Effector memory CD8-positive, alpha-beta T cell (primary cell): ENCODE data around the gene ATP8B4.
"Not testable (repeated sequence)": the region's sequence is repeated elsewhere in the genome, so short reads cannot be mapped to it uniquely, and the experiment has no call there.

Experiments used
- ATAC-seq: fragments of 150-1000 bp; cut with Tn5 transposase; replicated peaks from 2 replicates; pipeline ENCODE4 v1.10.0; 2021; ENCODE audit warnings: mild to moderate bottlenecking, moderate library complexity
- DNase-seq, 3 experiments: peaks; one replicate each; pipeline ENCODE4 v3.0.0; 2021
- H3K27ac Mint-ChIP-seq, 2 donors: one replicate each; pipeline ENCODE4 v1.8.0; 2022; ENCODE audit warnings: mild to moderate bottlenecking in 2 of 2, mixed read lengths in 2 of 2, moderate library complexity in 2 of 2
- H3K27me3 Mint-ChIP-seq, 2 donors: one replicate each; pipeline ENCODE4 v1.8.0; 2022; ENCODE audit warnings: mixed read lengths in 2 of 2
- H3K36me3 Mint-ChIP-seq: one replicate; pipeline ENCODE4 v1.8.0; 2022; ENCODE audit warnings: mild to moderate bottlenecking, moderate library complexity, mixed read lengths; ENCODE audit not compliant: insufficient read depth
- H3K4me1 Mint-ChIP-seq, 2 donors: one replicate each; pipeline ENCODE4 v1.8.0; 2022; ENCODE audit warnings: low read depth in 2 of 2, mixed read lengths in 2 of 2
- H3K4me3 Mint-ChIP-seq, 2 donors: one replicate each; pipeline ENCODE4 v1.8.0; 2022; ENCODE audit warnings: mild to moderate bottlenecking in 2 of 2, mixed read lengths in 2 of 2, moderate library complexity in 2 of 2
- H3K9me3 Mint-ChIP-seq, 2 donors: one replicate each; pipeline ENCODE4 v1.8.0; 2022; ENCODE audit warnings: mixed read lengths in 2 of 2

Gene ATP8B4

DNA sequence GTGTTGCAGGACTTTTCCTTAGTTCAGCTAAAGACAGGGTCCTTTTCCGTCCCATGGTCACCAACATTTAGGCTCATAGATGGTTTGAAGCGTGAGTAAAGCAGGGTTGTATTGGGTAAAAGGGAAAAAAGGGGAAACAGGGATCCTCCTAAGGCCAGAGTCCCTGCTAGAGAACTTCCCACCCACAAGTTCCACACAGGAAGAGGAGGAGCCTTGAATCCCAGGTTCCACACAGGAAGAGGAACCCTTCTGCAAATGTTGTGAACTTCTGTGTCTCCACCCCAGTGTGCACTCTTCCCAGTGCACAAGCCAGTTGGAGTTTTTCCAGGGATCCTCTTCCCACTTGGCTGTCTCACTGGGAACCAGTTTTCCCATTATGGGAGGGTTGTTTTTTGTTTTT lies 27.6 kb upstream of the ATP8B4 start:
- Mint-ChIP-seq H3K9me3 (no peaks in the 10 kb centered on the region), H3K4me1 (no peaks in the 10 kb centered on the region), H3K27me3 (no peaks in the 10 kb centered on the region), H3K4me3 (no peak overlapping the region), H3K27ac (no peak overlapping the region), H3K36me3 (no peaks in the 10 kb centered on the region)
- DNase-seq (no peak), ATAC-seq (no peak)

DNA sequence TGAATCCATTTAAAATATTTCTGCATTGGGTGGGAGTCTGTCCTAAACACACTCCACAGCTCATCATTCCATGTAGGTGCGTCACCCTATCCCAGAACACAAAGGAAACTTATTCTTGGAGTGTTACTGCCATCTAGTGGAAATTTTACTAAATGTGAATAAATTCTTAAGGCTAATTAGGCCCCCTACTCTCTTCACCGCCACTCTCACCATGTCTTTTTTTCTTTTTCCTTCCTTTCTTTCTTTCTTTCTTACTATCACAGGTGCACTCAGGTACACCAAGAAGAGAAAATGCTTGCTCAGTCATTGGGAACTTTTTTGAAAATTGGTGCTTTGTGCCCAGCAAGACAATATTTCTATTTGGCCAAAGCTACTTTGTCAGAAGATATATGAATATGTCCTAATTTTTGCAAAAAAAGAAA lies 26.4 kb upstream of the ATP8B4 start:
- DNase-seq (peak in 1 of 3 experiments; percentile 6), ATAC-seq (peak; percentile 46)
- H3K27me3 Mint-ChIP-seq = no peaks in the 10 kb centered on the region
- H3K9me3 Mint-ChIP-seq = no peaks in the 10 kb centered on the region
- H3K4me3 Mint-ChIP-seq = no peak overlapping the region
- no peaks in the 10 kb centered on the region for H3K4me1 Mint-ChIP-seq
- no peak overlapping the region for H3K27ac Mint-ChIP-seq
- H3K36me3 Mint-ChIP-seq = no peaks in the 10 kb centered on the region

DNA sequence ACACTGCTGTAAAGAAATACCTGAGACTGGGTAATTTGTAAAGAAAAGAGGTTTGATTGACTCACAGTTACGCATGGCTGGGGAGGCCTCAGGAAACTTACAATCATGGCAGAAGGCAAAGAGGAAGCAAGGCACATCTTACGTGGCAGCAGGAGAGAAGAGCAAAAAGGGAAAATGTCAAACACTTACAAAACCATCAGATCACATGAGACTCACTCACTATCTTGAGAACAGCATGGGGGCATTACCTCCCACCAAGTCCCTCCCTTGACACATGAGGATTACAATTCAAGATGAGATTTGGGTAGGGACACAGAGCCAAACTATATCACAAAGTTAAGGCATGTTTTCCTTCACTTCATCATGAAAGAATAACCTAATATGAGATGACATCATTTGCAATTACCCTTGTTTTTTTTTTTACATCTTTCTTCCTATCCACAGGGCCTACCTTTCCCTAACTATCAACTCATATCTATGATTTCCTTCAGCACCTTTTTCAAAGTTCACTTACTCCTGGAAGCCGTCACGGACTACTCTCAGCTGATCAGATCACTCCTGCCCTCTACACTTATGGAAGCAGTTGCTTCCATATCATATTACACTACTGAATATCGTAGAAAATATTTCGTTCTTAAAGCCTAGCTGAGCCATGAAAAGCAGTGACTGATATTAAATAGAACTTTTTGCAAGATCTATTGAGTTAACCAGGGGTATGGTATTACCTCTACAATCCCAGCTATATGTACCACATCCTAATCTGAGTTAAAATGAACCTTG lies 25.5 kb upstream of the ATP8B4 start:
- H3K9me3 Mint-ChIP-seq = no peaks in the 10 kb centered on the region
- ATAC-seq (no peak), DNase-seq (no peak)
- H3K36me3 Mint-ChIP-seq = no peaks in the 10 kb centered on the region
- H3K27ac Mint-ChIP-seq = no peak overlapping the region
- H3K4me1 Mint-ChIP-seq = no peaks in the 10 kb centered on the region
- no peak overlapping the region for H3K4me3 Mint-ChIP-seq
- H3K27me3 Mint-ChIP-seq = no peaks in the 10 kb centered on the region

DNA sequence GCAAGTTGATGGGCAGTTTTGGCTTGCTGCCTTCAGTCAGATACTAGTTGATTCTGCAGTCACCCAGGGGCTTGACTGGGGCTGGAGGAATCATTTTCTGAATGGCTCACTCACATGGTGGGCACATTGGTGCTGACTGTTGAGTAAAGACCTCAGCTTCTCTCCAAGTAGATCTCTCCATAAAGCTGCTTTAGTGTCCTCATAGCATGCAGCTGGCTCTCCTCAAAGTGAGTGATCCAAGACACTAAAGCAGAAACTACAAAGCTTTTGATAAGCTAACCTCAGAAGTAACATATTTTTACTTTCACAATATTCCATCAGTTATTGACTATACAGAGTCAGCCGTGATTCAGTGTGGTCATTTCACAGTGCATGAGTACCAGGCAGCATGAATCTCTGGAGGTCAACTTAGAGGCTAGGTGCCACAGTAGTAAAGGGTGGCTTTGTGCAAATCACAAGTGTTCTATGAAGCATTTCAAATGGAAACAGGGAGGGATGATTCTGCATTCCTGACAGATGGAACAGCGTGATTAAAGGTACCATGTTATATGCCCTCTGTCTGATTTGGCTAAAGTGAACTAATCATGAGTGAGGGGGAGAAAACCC lies 24.3 kb upstream of the ATP8B4 start:
- no peaks in the 10 kb centered on the region for H3K36me3 Mint-ChIP-seq

DNA sequence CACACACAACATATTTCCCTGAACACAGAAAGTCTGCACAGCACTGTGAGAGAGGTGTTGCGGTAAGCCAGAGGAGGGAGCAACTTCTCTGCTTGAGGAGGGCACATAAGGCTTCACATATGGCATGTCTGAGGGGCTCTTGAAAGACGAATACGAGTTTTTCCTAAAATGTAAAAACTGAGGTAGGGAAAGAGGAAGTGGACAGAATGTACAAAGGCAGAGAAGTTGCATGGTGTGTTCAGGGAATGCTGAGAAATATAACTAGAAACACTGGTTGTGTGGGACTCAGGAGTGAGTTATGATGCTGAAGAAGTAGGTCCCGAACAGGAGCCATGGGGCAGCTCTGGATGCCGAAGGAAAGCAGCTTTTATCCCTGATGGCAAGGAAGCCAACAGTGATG lies 22.8 kb upstream of the ATP8B4 start:
- no peak overlapping the region for H3K4me3 Mint-ChIP-seq
- DNase-seq = no peak
- H3K9me3 Mint-ChIP-seq = no peaks in the 10 kb centered on the region
- H3K36me3 Mint-ChIP-seq = no peaks in the 10 kb centered on the region
- no peaks in the 10 kb centered on the region for H3K27me3 Mint-ChIP-seq
- no peak overlapping the region for H3K27ac Mint-ChIP-seq
- ATAC-seq = no peak
- no peaks in the 10 kb centered on the region for H3K4me1 Mint-ChIP-seq

More for the DNA sequence above, 24.3 kb upstream of the ATP8B4 start:
- no peak for DNase-seq
- no peak for ATAC-seq
- Mint-ChIP-seq H3K4me3 (no peak overlapping the region), H3K4me1 (no peaks in the 10 kb centered on the region), H3K9me3 (no peaks in the 10 kb centered on the region), H3K27me3 (no peaks in the 10 kb centered on the region), H3K27ac (no peak overlapping the region)

DNA sequence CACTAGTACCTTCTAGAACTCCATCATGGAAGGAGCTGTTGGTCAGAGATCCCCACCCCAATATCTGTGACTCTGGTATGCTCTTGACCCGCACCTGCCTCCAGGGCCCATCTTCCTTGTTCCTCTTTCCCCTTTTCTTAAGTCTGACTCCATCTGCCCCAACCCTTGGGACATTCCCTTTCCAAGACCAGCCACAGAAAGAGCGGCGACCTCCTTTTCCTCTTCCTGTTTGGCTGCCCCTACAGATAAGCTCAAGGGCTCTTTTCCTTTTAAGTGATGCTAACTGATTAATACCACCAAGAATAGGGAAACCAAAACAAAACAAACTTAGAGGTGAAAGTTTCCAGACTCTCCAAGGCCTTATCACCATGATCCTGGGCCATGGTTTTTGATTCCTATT lies 21.9 kb upstream of the ATP8B4 start:
- ATAC-seq (no peak), DNase-seq (no peak)
- peaks cover 0 to 4% of the 10 kb centered on the region in 2 donors for H3K27me3 Mint-ChIP-seq
- no peaks in the 10 kb centered on the region for H3K9me3 Mint-ChIP-seq
- H3K4me3 Mint-ChIP-seq = no peak overlapping the region
- no peaks in the 10 kb centered on the region for H3K4me1 Mint-ChIP-seq
- H3K27ac Mint-ChIP-seq = no peak overlapping the region
- no peaks in the 10 kb centered on the region for H3K36me3 Mint-ChIP-seq

DNA sequence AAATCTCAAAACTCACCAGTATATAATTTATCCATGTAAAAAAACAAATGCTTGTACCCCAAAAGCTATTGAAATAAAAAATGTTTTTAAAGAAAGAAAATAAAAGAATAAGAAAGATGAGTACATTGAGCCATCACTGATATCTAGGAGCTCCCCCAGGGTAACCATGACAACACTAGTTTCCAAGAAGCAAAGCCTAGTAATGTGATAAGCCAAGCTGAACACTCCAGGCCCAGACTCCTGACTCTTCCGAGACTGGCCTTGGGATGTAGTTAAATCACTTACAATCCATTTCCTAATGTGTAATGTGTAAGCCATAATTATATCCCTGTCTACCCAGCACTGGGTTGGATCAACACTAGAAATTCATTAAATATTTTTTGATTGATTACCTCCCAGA lies 21.1 kb upstream of the ATP8B4 start:
- H3K9me3 Mint-ChIP-seq = no peaks in the 10 kb centered on the region
- H3K4me1 Mint-ChIP-seq = peaks cover 2 to 4% of the 10 kb centered on the region in 2 donors
- no peaks in the 10 kb centered on the region for H3K36me3 Mint-ChIP-seq
- ATAC-seq (no peak), DNase-seq (no peak)
- H3K27me3 Mint-ChIP-seq = peaks cover 0 to 6% of the 10 kb centered on the region in 2 donors
- no peak overlapping the region for H3K27ac Mint-ChIP-seq
- H3K4me3 Mint-ChIP-seq = no peak overlapping the region

DNA sequence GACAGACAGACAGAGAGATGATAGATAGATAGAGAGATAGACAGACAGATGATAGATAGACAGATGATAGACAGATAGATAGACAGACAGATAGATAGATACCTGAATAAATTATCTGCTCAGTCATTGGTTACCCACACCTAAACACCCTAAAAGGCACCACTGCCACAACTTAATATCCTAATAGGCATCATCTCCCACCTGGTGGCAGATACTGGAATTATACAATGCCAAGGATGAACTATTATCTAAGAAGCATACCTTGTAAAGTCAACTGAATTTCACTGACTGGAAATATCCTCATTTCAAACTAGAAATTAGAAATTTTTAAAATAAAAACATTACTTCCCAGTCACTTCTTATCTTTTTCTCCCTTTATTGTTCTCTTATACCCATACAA lies 19.4 kb upstream of the ATP8B4 start:
- Mint-ChIP-seq H3K4me1 (peaks cover 5 to 6% of the 10 kb centered on the region in 2 donors), H3K27me3 (peaks cover 0 to 6% of the 10 kb centered on the region in 2 donors), H3K4me3 (no peak overlapping the region), H3K36me3 (no peaks in the 10 kb centered on the region), H3K27ac (no peak overlapping the region), H3K9me3 (no peaks in the 10 kb centered on the region)
- no peak for DNase-seq
- ATAC-seq = no peak

DNA sequence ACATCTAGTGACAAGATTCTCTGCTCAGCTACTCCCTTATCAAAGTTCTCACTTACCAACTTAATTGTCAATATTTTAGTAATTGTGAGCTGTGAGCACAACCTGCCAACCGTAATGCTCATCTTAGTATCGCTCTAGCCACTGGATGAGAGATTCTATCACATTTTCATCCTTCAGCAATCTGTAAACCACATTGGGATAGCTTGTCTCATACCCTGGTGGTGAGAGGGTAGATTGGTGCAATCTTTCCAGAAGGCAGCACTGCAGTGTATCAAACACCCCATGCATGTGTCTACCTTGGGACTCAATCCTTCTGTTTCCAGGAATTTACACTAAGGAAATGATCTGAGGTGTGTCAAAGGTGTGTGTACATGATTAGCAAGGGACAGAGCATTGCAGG lies 18.9 kb upstream of the ATP8B4 start:
- DNase-seq (no peak), ATAC-seq (no peak)
- no peaks in the 10 kb centered on the region for H3K36me3 Mint-ChIP-seq
- H3K27ac Mint-ChIP-seq = no peak overlapping the region
- no peaks in the 10 kb centered on the region for H3K9me3 Mint-ChIP-seq
- H3K4me3 Mint-ChIP-seq = no peak overlapping the region
- H3K27me3 Mint-ChIP-seq = peaks cover 0 to 6% of the 10 kb centered on the region in 2 donors
- H3K4me1 Mint-ChIP-seq = peaks cover 5 to 6% of the 10 kb centered on the region in 2 donors

DNA sequence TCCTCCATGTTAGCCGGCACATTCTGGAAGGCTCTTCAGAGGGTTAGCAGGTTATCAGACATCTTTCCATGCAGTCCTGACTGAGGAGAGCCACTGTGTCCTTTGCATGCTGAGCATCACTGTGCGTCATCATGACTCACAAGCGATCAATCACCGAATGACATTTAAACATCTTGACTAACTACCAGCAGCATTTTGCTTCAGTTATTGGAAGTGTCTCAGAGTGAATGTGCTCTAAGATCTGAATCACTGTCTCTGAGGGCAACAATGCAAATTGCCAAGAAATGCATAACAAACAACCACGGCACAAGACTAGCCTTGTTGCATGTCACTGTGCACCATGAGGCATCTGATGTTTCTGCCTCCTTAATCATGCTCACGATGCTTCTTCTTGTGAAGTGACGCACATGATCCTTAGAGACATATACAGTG lies 18.3 kb upstream of the ATP8B4 start:
- Mint-ChIP-seq H3K4me3 (no peak overlapping the region), H3K27ac (no peak overlapping the region), H3K36me3 (no peaks in the 10 kb centered on the region), H3K27me3 (peaks cover 0 to 6% of the 10 kb centered on the region in 2 donors), H3K4me1 (peaks cover 5 to 6% of the 10 kb centered on the region in 2 donors), H3K9me3 (no peaks in the 10 kb centered on the region)
- DNase-seq (no peak), ATAC-seq (no peak)

DNA sequence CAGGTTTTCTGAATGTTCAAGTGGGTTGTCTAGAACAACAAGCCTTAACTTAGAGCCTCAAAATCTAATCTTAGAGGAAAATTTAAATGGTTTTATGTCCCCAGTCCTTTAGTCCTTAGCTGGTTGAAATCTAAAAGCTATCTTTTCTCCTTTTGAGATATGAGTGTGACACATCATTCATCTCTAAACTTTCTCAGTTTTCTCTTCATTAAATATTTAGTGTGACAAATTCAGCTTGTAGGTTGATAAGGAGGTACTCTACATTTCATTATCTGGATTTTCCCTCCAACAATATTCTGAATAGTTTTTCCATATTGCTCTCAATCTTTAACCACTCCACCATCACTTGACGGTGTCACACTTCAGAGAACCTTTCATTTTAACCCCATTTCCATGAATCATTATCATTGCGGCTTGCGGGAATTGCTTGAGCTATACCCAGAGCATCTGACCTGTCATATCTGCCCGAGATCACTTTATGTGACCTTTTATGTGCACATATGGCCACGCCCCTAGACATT lies 16.1 kb upstream of the ATP8B4 start:
- H3K4me3 Mint-ChIP-seq = no peak overlapping the region
- peaks cover 0 to 6% of the 10 kb centered on the region in 2 donors for H3K27me3 Mint-ChIP-seq
- no peaks in the 10 kb centered on the region for H3K36me3 Mint-ChIP-seq
- peaks cover 5 to 6% of the 10 kb centered on the region in 2 donors for H3K4me1 Mint-ChIP-seq
- H3K27ac Mint-ChIP-seq = no peak overlapping the region
- DNase-seq (no peak), ATAC-seq (peak; percentile 49)
- H3K9me3 Mint-ChIP-seq = no peaks in the 10 kb centered on the region

DNA sequence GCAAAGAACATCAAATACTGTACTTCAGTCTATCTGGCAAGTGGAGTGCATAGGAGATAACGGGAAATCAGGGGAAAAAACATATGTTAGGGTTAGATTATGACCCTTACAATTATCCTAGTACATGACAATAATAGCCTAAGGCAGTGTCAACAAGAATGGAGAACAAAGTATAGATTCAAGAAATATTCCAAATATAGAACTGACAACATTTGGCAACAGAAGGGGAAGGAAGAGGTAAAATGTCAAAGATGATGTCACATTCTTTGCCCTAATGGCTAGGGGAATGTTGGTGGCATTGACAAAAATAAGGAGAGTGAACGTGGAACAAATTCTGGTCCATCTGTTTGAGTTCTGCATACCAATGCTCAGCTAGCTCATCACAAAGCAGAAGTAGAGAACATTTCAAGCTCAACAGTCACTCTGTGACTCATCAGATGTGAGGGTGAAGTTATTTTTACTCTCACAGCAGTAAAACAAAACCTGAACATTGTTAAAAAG lies 15.5 kb upstream of the ATP8B4 start:
- ATAC-seq = peak; percentile 27
- DNase-seq = no peak
- H3K9me3 Mint-ChIP-seq = no peaks in the 10 kb centered on the region
- peaks cover 0 to 6% of the 10 kb centered on the region in 2 donors for H3K27me3 Mint-ChIP-seq
- H3K27ac Mint-ChIP-seq = no peak overlapping the region
- H3K4me3 Mint-ChIP-seq = no peak overlapping the region
- no peaks in the 10 kb centered on the region for H3K36me3 Mint-ChIP-seq
- H3K4me1 Mint-ChIP-seq = peaks cover 5 to 6% of the 10 kb centered on the region in 2 donors

DNA sequence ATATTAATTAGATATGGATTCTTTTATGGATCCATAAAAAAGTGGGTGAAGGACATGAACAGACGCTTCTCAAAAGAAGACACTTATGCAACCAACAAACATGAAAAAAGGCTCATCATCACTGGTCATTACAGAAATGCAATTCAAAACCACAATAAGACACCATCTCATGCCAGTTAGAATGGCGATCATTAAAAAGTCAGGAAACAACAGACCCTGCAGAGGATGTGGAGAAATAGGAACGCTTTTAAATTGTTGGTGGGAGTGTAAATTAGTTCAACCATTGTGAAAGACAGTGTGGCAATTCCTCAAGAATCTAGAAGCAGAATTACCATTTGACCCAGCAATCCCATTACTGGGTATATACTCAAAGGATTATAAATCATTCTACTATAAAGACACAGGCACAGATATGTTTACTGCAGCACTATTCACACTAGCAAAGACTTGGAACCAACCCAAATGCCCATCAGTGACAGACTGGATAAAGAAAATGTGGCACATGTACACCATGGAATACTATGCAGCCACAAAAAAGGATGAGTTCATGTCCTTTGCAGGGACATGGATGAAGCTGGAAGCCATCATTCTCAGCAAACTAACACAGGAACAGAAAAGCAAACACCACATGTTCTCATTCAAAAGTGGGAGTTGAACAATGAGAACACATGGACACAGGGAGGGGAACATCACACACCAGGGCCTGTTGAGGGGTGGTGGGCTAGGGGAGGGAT lies 13.4 kb upstream of the ATP8B4 start:
- not testable (repeated sequence) for H3K36me3 Mint-ChIP-seq, H3K4me1 Mint-ChIP-seq, ATAC-seq, H3K9me3 Mint-ChIP-seq, H3K27ac Mint-ChIP-seq, H3K4me3 Mint-ChIP-seq, DNase-seq
- H3K27me3 Mint-ChIP-seq = peaks cover 0 to 15% of the 10 kb centered on the region in 2 donors
